Liver (tissue), 9 donors: Measurements from ENCODE around the gene CATSPER4. TPM values are rescaled to one million over a fixed set of nuclear protein-coding genes. Genes with fewer than 3 reads are reported as not detected.

Experiments
- DNase-seq: peaks from one replicate; pipeline ENCODE4 v3.0.0-alpha.2; 2017; ENCODE audit warnings: low spot score
- H3K27ac ChIP-seq, 2 donors: one replicate each; pipeline ENCODE4 v1.7.0; 2013; ENCODE audit warnings: inconsistent platforms in 2 of 2, low read length in 2 of 2, control low read depth in 1 of 2, low read depth in 1 of 2, mild to moderate bottlenecking in 1 of 2
- H3K27me3 ChIP-seq, 4 donors: one replicate each; pipeline versions ENCODE4 v1.6.1 to v1.7.0; 2013; ENCODE audit warnings: low read length in 3 of 4, inconsistent platforms in 1 of 4, mild to moderate bottlenecking in 1 of 4, moderate library complexity in 1 of 4; ENCODE audit not compliant: control insufficient read depth in 4 of 4, insufficient read depth in 4 of 4
- H3K36me3 ChIP-seq, 4 donors: one replicate each; pipeline versions ENCODE4 v1.6.1 to v1.7.0; 2013; ENCODE audit warnings: low read length in 3 of 4, mild to moderate bottlenecking in 3 of 4, low read depth in 1 of 4, moderate library complexity in 1 of 4; ENCODE audit not compliant: control insufficient read depth in 4 of 4, insufficient read depth in 3 of 4
- H3K4me1 ChIP-seq, 4 donors: one replicate each; pipeline versions ENCODE4 v1.6.1 to v1.7.0; 2013; ENCODE audit warnings: low read length in 3 of 4, mild to moderate bottlenecking in 3 of 4, moderate library complexity in 1 of 4; ENCODE audit not compliant: control insufficient read depth in 4 of 4, insufficient read depth in 4 of 4
- H3K4me3 ChIP-seq, 3 donors: one replicate each; pipeline versions ENCODE4 v1.6.1 to v1.7.0; 2013; ENCODE audit warnings: low read length in 3 of 3, control low read depth in 1 of 3, low read depth in 1 of 3, mild to moderate bottlenecking in 1 of 3
- H3K9ac ChIP-seq, 2 donors: one replicate each; pipeline ENCODE4 v1.7.0; 2013; ENCODE audit warnings: low read length in 2 of 2, mild to moderate bottlenecking in 2 of 2, moderate library complexity in 2 of 2, control low read depth in 1 of 2, low read depth in 1 of 2
- H3K9me3 ChIP-seq, 4 donors: one replicate each; pipeline versions ENCODE4 v1.6.1 to v1.7.0; 2013; ENCODE audit warnings: low read length in 3 of 4; ENCODE audit not compliant: control insufficient read depth in 4 of 4
- EGR1 ChIP-seq, 2 donors: IDR thresholded peaks; 2 replicates each; pipeline ENCODE4 v1.6.1; 2016 to 2018; ENCODE audit warnings: antibody characterized with exemption in 2 of 2, low read depth in 2 of 2
- FOXA1 ChIP-seq: IDR thresholded peaks from 2 replicates; pipeline ENCODE4 v1.6.1; 2016; ENCODE audit warnings: antibody characterized with exemption
- GABPA ChIP-seq, 2 donors: IDR thresholded peaks in 1 of 2; conservative IDR thresholded peaks in 1 of 2; 2 replicates each; pipeline ENCODE4 v1.6.1; 2016; ENCODE audit warnings: antibody characterized with exemption in 2 of 2, mild to moderate bottlenecking in 1 of 2, moderate library complexity in 1 of 2
- HNF4A ChIP-seq, 2 donors: conservative IDR thresholded peaks; 2 replicates each; pipeline ENCODE4 v1.6.1; 2016; ENCODE audit warnings: antibody characterized with exemption in 2 of 2, mild to moderate bottlenecking in 2 of 2
- JUND ChIP-seq, 2 donors: IDR thresholded peaks; 2 replicates each; pipeline ENCODE4 v1.6.1; 2016; ENCODE audit warnings: antibody characterized with exemption in 2 of 2
- NR2F2 ChIP-seq: IDR thresholded peaks from 2 replicates; pipeline ENCODE4 v1.6.1; 2016; ENCODE audit warnings: antibody characterized with exemption
- RAD21 ChIP-seq, 2 donors: IDR thresholded peaks; 2 replicates each; pipeline ENCODE4 v1.6.1; 2016; ENCODE audit warnings: antibody characterized with exemption in 2 of 2, mild to moderate bottlenecking in 2 of 2
- RXRA ChIP-seq, 2 donors: IDR thresholded peaks; 2 replicates each; pipeline ENCODE4 v1.6.1; 2017 to 2018; ENCODE audit warnings: antibody characterized with exemption in 2 of 2, mild to moderate bottlenecking in 1 of 2
- SP1 ChIP-seq: IDR thresholded peaks from 2 replicates; pipeline ENCODE4 v1.6.1; 2018; ENCODE audit warnings: antibody characterized with exemption, mild to moderate bottlenecking
- TAF1 ChIP-seq: conservative IDR thresholded peaks from 2 replicates; pipeline ENCODE4 v1.6.1; 2016; ENCODE audit warnings: antibody characterized with exemption, mild to moderate bottlenecking
- WGBS: extraction: QIAGEN DNeasy Blood & Tissue Kit; methylation state at CpG from one replicate; pipeline ENCODE4 v1.1.7; 2013; 5-methylcytosine and 5-hydroxymethylcytosine counted together
- polyA plus RNA-seq, 2 donors: library from polyadenylated mRNA; stranded (reverse) in 1 of 2; unstranded in 1 of 2; fragments of 200-250 nt in 1 of 2; fragments of >200 nt in 1 of 2; fragmentation: Nextera tagmentation in 1 of 2; extraction: Ambion mirVana in 1 of 2; gene quantifications; one replicate each; pipeline versions ENCODE4 v1.2.1 to v1.2.3, GENCODE V29; 2013 to 2015
- total RNA-seq, 2 donors: library from RNA; depleted of rRNA; stranded (reverse); fragments of >200 nt; gene quantifications; one replicate each; pipeline ENCODE4 v1.2.3, GENCODE V29; 2014
- TF ChIP-seq, protein P1 (sequence below): IDR thresholded peaks from 2 replicates; pipeline ENCODE4 v1.6.1; 2016; ENCODE audit warnings: antibody characterized with exemption
- TF ChIP-seq, protein P2 (sequence below): IDR thresholded peaks from 2 replicates; pipeline ENCODE4 v1.6.1; 2016; ENCODE audit warnings: antibody characterized with exemption
- TF ChIP-seq, protein P3 (sequence below): fragments of 150-350 bp; IDR thresholded peaks from 2 replicates; pipeline ENCODE4 v1.5.1; 2017; ENCODE audit warnings: improper control_type of control experiment, low read depth, low read length; ENCODE audit not compliant: missing input control
- donor health status: healthy.
- donor health status: healthy.
- donor health status: healthy.
- donor health status: healthy.
- donor health status: healthy.

The CATSPER4 gene
- total and polyA plus RNA-seq, 4 donors, result not detected

DNA sequence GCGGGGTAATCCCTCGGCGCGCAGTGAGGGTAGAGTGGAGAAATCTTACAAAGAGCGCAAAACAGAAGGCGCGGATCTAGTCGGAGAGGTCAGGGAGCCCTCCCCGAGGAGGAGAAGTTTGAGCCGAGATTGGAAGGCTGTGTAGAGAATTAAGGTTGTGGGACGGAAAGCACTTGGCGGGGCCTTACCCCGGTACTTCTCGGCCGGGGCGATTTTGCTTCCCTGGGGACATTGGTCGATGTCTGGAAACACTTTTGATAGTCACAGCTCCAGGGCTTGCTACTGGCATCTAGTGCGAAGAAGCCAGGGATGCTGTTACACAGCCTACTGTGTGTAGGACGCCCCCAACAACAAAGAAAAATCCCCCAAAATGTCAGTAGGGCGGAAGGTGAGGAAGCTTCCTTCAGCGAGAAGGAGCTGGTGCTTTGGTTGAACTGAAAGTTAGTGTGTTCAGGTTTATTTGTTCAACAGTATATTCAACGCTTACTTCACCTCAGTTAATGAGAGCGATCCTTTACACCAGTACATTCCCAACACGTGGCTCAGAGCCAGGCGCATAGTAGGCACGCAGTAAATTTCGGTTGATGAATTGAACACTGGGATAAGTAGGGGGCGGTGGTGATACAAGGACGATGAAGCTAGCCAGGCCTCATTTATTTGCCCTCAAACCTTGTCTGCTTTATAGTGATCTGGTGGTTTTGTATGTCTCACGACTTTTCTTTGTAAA is 44.4 kb downstream of the CATSPER4 start:
- no peak for TF ChIP-seq GABPA (IDR thresholded peaks at IDR 0.05 in 1 of 2, conservative IDR thresholded peaks at IDR 0.05 in 1 of 2)
- no peak for TF ChIP-seq HNF4A (conservative IDR thresholded peaks at IDR 0.05)
- TF ChIP-seq TAF1, result no peak
- TF ChIP-seq, protein P1, sequence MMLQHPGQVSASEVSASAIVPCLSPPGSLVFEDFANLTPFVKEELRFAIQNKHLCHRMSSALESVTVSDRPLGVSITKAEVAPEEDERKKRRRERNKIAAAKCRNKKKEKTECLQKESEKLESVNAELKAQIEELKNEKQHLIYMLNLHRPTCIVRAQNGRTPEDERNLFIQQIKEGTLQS, result no peak
- no peak for TF ChIP-seq RXRA (IDR thresholded peaks at IDR 0.05)
- TF ChIP-seq, protein P2, sequence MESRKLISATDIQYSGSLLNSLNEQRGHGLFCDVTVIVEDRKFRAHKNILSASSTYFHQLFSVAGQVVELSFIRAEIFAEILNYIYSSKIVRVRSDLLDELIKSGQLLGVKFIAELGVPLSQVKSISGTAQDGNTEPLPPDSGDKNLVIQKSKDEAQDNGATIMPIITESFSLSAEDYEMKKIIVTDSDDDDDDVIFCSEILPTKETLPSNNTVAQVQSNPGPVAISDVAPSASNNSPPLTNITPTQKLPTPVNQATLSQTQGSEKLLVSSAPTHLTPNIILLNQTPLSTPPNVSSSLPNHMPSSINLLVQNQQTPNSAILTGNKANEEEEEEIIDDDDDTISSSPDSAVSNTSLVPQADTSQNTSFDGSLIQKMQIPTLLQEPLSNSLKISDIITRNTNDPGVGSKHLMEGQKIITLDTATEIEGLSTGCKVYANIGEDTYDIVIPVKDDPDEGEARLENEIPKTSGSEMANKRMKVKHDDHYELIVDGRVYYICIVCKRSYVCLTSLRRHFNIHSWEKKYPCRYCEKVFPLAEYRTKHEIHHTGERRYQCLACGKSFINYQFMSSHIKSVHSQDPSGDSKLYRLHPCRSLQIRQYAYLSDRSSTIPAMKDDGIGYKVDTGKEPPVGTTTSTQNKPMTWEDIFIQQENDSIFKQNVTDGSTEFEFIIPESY, result no peak
- TF ChIP-seq SP1, result no peak
- TF ChIP-seq, protein P3, sequence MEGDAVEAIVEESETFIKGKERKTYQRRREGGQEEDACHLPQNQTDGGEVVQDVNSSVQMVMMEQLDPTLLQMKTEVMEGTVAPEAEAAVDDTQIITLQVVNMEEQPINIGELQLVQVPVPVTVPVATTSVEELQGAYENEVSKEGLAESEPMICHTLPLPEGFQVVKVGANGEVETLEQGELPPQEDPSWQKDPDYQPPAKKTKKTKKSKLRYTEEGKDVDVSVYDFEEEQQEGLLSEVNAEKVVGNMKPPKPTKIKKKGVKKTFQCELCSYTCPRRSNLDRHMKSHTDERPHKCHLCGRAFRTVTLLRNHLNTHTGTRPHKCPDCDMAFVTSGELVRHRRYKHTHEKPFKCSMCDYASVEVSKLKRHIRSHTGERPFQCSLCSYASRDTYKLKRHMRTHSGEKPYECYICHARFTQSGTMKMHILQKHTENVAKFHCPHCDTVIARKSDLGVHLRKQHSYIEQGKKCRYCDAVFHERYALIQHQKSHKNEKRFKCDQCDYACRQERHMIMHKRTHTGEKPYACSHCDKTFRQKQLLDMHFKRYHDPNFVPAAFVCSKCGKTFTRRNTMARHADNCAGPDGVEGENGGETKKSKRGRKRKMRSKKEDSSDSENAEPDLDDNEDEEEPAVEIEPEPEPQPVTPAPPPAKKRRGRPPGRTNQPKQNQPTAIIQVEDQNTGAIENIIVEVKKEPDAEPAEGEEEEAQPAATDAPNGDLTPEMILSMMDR, result no peak
- no peak for TF ChIP-seq FOXA1
- Histone ChIP-seq H3K36me3 (no peaks in the 10 kb centered on the region), H3K4me1 (peaks cover 0 to 17% (median 10%) of the 10 kb centered on the region in 4 donors), H3K9ac (peak overlapping the region; percentile 55 to 79), H3K27ac (peak overlapping the region; percentile 60 to 86), H3K9me3 (no peaks in the 10 kb centered on the region), H3K27me3 (no peaks in the 10 kb centered on the region), H3K4me3 (peak overlapping the region; percentile 58 to 82 (median 74))
- WGBS, result 4% methylated on average over 30 of the region's 30 CpGs
- peak; percentile 40 for DNase-seq

DNA sequence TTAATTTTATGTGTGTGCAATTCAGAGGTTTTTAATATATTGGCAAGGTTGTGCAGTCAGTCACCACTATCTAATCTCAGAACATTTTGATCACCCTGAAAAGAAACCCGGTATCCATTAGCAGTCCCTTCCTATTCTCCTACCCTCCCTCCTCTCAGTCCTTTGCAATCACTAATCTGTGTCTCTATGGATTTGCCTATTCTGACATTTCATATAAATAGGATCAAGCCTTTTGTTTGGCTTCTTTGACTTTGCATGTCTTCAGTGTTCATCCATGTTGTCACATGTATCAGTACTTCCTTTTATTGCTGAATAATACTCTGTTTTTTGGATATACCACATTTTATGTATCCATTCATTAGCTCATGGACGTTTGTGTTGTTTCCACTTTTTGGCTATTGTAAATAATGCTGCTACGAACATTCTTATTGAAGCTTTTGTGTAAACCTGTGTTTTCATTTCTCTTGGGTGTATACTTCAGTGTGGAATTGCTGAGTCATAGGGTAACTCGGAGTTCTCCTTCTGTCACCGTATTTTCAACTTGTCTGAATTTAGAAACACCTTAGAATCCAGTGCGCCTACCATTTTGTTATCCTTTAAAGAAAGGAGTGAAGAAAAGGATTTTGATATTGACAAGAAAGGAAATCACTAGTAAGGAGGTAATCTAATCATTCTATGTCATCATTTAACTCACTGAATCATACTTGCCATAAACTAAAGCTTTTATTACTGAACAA is 47.0 kb downstream of the CATSPER4 start:
- TF ChIP-seq JUND (IDR thresholded peaks at IDR 0.05), result peak in 1 of 2 donors; percentile 19
- no peak for TF ChIP-seq EGR1 (IDR thresholded peaks at IDR 0.05; ENCODE audit: low read depth in 2 of 2)
- Histone ChIP-seq H3K36me3 (peaks cover 0 to 1% (median 0%) of the 10 kb centered on the region in 4 donors), H3K27me3 (no peaks in the 10 kb centered on the region), H3K27ac (no peak overlapping the region), H3K4me3 (no peak overlapping the region), H3K9me3 (no peaks in the 10 kb centered on the region), H3K9ac (no peak overlapping the region), H3K4me1 (peaks cover 0 to 17% (median 10%) of the 10 kb centered on the region in 4 donors)
- no peak for DNase-seq
- 77% methylated on average over 6 of the region's 6 CpGs for WGBS

DNA sequence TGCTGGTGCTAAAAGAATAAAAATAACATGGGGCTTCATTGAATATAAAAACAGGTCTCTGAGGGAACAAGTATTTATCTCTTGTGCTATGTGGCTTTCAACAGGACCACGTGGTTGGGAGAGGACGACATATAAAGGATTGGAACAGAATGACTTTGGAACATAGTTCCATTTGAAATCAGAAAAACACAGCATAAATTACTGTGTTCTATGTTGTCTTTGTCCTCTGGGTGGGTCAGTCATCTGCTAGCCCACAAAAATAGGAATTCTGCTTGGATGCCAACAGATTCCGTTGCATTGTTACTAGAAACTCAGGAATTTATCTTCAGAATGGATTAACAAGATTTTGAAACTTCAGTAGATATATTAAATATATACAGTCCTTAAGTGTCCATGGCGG is 49.5 kb downstream of the CATSPER4 start:
- TF ChIP-seq, protein P1, result no peak
- TF ChIP-seq, protein P2, result no peak
- TF ChIP-seq RXRA (IDR thresholded peaks at IDR 0.05) (no peak), TAF1 (no peak), NR2F2 (no peak), RAD21 (IDR thresholded peaks at IDR 0.05) (no peak)
- TF ChIP-seq, protein P3, result no peak
- Histone ChIP-seq H3K4me3 (no peak overlapping the region), H3K9me3 (no peaks in the 10 kb centered on the region), H3K27me3 (no peaks in the 10 kb centered on the region), H3K36me3 (peaks cover 0 to 4% (median 3%) of the 10 kb centered on the region in 4 donors), H3K9ac (no peak overlapping the region), H3K27ac (no peak overlapping the region), H3K4me1 (peaks cover 0 to 5% (median 4%) of the 10 kb centered on the region in 4 donors)
- 93% methylated on average over 4 of the region's 4 CpGs for WGBS
- no peak for DNase-seq
